HG02610 (cell line): Measurements from ENCODE around the gene SLC24A3.

Experiments
- ATAC-seq: cut with Tn5 transposase; IDR thresholded peaks from one replicate; pipeline ENCODE4 v1.9.1; 2021; ENCODE audit warnings: mild to moderate bottlenecking, moderate library complexity; ENCODE audit not compliant: unreplicated experiment

Gene SLC24A3

DNA sequence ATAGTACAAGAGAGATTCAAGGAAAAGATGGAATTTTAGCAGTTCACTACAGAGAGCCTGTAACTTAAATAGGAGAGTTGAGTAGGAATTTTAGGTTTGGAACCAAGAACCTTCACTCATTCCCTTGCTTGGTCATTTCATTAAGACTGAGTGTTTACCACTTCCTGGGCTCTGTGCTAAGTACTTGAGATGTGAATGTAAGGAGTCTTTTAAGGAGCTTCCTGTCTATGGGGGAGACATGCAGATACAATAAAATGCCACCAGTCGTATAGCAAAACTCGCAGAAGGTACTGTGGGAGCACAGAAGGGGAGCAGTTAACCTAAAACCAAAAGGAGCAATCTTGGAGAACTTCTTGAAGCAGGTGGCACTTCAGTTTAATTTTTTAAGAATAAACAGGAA lies 204.2 kb downstream of the SLC24A3 start:
- ATAC-seq: no peak

DNA sequence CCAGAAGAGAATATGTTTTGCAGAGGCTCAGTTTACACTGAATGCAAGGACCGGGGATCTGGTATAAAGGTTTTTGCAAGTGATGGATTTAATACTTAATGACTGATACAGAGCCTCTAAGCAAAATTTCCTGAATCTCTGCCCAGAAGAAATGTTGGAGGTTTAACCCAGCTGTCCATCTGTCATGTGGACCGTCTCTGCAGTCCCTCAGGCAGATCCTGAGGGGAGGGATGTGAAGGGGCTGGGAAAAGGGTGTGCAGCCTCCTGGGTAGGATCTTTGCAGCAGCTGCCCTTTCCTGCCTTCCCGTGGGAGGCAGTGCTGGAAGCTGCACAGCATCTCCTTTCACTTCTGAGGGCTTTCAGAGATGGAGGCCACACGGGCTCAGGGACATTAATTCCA lies 207.0 kb downstream of the SLC24A3 start:
- no peak for ATAC-seq

DNA sequence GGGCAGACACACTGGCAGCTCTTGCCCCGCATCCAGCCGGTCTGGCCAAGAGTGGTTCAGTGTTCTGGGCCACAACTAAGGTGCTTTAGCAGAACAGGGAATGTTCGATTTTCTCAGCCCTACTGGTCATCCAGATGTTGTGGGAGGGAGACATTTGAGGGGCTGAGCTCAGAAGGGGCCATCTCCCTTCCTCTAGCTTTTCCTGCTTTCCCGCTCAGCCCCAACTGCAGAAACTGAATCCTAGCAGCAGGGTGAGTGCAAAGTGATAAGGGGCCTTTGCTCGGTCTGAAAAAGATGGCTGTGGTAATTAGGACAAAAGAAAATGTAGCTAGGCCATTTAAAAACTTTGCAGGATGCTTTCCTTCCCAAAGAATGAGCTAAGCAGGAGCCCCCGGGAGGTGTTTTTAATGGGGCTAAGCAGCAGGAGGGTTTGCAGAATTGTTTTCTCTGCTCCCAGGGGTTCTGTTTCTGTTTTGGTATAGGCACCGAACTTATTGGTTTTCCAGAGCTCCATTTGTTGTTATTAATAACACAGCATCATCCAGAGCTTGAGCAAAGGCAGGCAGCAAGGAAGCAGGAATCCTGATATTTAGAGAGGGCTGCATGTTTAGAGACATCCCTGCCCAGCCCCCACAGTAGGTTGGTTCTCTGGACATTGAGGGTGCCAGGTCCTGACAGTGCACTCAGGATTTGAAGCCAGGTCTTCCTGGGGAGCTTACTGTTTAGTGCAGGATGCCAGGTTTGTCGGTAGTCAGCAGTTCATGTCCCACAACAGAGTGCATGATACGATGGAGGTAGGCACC lies 210.9 kb downstream of the SLC24A3 start:
- no peak for ATAC-seq

GRCh38 chr20:19423900-19424620 lies 211.6 kb downstream of the SLC24A3 start:
- ATAC-seq: no peak

DNA sequence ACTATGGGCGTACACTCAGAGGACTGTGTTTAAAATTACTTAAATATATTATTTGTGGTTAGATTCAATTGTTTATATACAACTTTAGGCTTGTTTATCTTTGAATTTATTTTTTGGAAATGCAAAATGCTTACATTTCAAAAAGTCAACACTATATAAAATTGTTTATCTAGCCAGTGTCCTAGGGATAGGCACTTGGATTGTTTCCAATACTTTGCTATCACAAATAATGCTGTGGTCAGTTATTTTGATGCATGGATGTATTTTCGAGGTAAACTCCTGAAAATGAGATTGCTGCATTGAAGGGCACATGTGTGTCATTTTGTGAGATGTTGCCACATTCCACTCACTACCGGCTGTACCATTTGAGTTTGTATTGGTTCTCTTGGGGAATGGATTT lies 213.9 kb downstream of the SLC24A3 start:
- ATAC-seq: no peak

DNA sequence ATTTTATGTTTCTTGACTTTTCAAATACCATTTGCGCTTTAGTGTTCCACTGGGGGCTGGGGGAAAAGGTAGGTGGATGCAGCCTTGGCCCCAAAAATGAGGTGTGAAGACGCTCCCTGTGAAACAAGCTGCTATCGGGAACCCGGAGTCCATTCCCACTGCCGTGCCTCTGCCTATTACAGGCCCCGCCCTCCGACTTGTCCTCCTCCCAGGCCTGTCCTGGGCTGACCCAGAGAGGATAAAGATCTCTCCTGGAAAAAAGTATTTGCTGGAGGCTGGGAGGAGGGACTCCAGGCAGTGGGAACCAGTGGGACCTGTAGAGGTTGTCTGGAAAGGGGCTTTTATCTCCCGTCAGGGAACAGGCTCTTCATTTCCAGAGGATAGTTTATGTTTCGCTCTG lies 215.0 kb downstream of the SLC24A3 start:
- ATAC-seq: no peak

GRCh38 chr20:19427913-19428312 lies 215.5 kb downstream of the SLC24A3 start:
- no peak for ATAC-seq

DNA sequence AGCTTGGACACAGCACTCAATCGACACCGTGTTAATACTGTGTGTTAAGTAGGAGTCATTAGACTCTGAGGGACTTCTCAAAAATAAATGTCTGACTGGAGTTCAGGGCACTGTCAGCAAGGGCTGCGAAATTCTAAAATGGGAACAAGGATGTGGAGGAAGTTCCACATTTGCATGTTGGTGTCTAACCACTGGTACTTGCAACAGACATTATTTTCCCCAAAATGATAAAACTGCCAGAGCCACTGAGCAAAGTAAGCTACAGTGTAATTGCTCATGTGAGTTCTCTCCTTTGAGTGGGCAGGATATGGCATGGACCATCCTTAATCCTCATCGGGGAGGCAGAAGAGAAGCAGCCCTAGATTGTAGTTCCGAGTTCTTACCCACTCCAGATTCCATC lies 215.9 kb downstream of the SLC24A3 start:
- ATAC-seq: no peak

- ATAC-seq: no peak
Observed at GRCh38 chr20:19429538-19429937, 217.1 kb downstream of the SLC24A3 start.

GRCh38 chr20:19430641-19431315 lies 218.3 kb downstream of the SLC24A3 start:
- ATAC-seq: no peak

- no peak for ATAC-seq
Observed at GRCh38 chr20:19431316-19431700, 218.9 kb downstream of the SLC24A3 start.

GRCh38 chr20:19431906-19432305 lies 219.5 kb downstream of the SLC24A3 start:
- ATAC-seq: no peak

- ATAC-seq: no peak
Observed at GRCh38 chr20:19433371-19434350, 221.2 kb downstream of the SLC24A3 start.

DNA sequence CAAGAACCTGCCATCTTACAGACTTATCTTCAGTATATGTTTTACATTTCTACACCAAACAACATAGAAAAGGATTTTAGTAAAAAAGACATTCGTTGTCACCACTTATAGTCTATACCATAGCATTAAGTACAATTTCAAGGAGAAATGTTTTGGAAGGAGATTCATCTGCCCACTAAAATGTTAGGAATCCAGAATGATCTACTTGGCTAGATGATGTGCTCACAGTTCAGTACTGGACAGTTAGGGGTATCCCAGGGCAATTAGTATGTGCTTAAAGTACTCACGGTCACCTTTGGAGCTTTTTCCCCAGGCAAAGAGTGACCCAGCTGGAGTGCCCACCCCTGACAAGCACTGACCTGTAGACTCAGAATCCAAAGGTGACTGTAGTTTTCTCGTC lies 222.9 kb downstream of the SLC24A3 start:
- ATAC-seq: no peak

GRCh38 chr20:19435821-19436220 lies 223.4 kb downstream of the SLC24A3 start:
- no peak for ATAC-seq

- ATAC-seq: no peak
Observed at GRCh38 chr20:19438488-19438887, 226.0 kb downstream of the SLC24A3 start.

- no peak for ATAC-seq
Observed at GRCh38 chr20:19440660-19441527, 228.5 kb downstream of the SLC24A3 start.

DNA sequence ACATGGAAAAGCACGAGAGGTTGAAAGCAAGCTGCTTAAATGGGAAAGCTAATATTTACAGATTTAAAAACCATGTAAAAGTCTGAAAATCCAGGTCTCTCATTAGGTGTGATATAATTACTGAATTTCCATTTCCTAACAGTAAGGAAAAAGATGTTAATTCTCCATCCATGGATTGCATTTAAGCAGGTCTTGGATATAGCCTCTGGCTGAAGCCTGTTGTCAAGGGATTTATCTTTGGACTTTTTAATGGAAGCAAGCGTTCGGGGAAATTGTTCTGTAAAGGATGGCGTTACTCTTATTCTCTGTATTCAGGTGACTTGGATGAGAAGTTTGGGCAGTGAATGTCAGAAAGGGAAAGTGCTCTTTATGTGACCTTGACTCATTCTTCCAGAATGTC lies 233.8 kb downstream of the SLC24A3 start:
- ATAC-seq: no peak

DNA sequence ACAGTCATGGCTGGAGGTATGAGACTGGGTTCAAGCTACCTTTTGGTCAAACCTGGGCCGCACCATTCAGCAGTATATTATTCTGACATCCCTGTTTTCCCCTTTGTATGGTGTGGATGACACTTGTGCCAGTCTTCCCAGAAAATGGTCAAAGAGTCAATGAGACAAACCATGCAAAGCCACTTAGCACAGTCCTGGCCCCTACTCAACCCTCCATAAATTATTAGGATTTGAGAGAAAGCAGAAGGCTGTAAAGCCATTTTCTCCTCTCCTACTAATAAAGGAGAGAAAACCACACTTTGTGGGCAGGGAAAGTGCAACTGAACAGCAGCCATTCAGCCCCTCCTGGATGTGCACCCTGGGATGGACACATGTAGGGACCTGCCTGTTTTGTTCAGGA lies 236.2 kb downstream of the SLC24A3 start:
- ATAC-seq: no peak

GRCh38 chr20:19449051-19449450 lies 236.6 kb downstream of the SLC24A3 start:
- ATAC-seq: no peak
